A549 (cell line): ENCODE data around the gene TMEM200C. TPM values are rescaled to one million over a fixed set of nuclear protein-coding genes. Genes with fewer than 3 reads are reported as not detected.

Experiments used
- ATAC-seq, 2 experiments: fragments of 200-7000 bp in 1 of 2; fragments of >200 bp in 1 of 2; cut with Nextera tagmentation in 1 of 2; cut with Tn5 transposase in 1 of 2; 3 replicates each; pipeline versions ENCODE4 v1.8.0 to v1.9.1; 2018 to 2020; ENCODE audit warnings: mild to moderate bottlenecking in 1 of 2, moderate library complexity in 1 of 2
- CTCF ChIA-PET: fragments of 300-600 bp; sonication (Branson Sonifier 250); formaldehyde crosslinking; extraction: SDS; loops from one replicate; lab custom pipeline; 2021; ENCODE audit warnings: antibody characterized with exemption, inconsistent platforms; lab: Yijun Ruan, JAX
- POLR2A ChIA-PET: fragments of 350-600 bp; formaldehyde crosslinking; extraction: SDS; loops from one replicate; lab custom pipeline; 2021; ENCODE audit warnings: antibody characterized with exemption, inconsistent platforms; lab: Yijun Ruan, JAX
- DNase-seq, 2 experiments: peaks; one replicate each; pipeline versions ENCODE4 v3.0.0 to v3.0.0-alpha.2; 2011 to 2016; ENCODE audit warnings: low read depth in 1 of 2, low spot score in 1 of 2
- FAIRE-seq: peaks from 2 replicates; lab custom pipeline; 2011; peaks lifted over from hg19 to GRCh38; lab: Jason Lieb, UNC
- H3K27ac ChIP-seq, 2 experiments: fragments of >200 bp; sonication (Bioruptor Twin); formaldehyde crosslinking; 3 replicates each; pipeline ENCODE4 v1.5.1; 2016 to 2017
- H3K4me1 ChIP-seq: fragments of >200 bp; sonication (Bioruptor Twin); formaldehyde crosslinking; 3 replicates; pipeline ENCODE4 v1.6.1; 2016
- H3K4me2 ChIP-seq: fragments of >200 bp; sonication (Bioruptor Twin); formaldehyde crosslinking; 3 replicates; pipeline ENCODE4 v1.6.1; 2016
- H3K4me3 ChIP-seq: fragments of >200 bp; sonication (Bioruptor Twin); formaldehyde crosslinking; 3 replicates; pipeline ENCODE4 v1.5.1; 2016
- H3K9me3 ChIP-seq: fragments of >200 bp; sonication (Bioruptor Twin); formaldehyde crosslinking; 3 replicates; pipeline ENCODE4 v1.6.1; 2016
- ATOH8 ChIP-seq: fragments of 250-450 bp; sonication (Bioruptor Pico); IDR thresholded peaks from 2 replicates; pipeline ENCODE4 v1.5.0; 2020; ENCODE audit warnings: low read depth, mild to moderate bottlenecking, moderate library complexity
- BHLHE40 ChIP-seq: IDR thresholded peaks from 2 replicates; pipeline ENCODE4 v1.6.1; 2012; ENCODE audit warnings: low read depth, low read length, inconsistent platforms
- CHD2 ChIP-seq: fragments of 150-350 bp; IDR thresholded peaks from 2 replicates; pipeline ENCODE4 v1.6.1; 2014; ENCODE audit warnings: low read length; ENCODE audit not compliant: partially characterized antibody
- EHF ChIP-seq: fragments of 250-450 bp; sonication (Bioruptor Pico); IDR thresholded peaks from 2 replicates; pipeline ENCODE4 v1.5.0; 2020; ENCODE audit warnings: mild to moderate bottlenecking
- EP300 ChIP-seq, 2 experiments: fragments of >200 bp; sonication (Bioruptor Twin); formaldehyde crosslinking; IDR thresholded peaks; 2 replicates in 1 of 2; 3 replicates in 1 of 2; pipeline ENCODE4 v1.6.1; 2016 to 2017
- FOSL2 ChIP-seq, 2 experiments: fragments of 450-650 bp in 1 of 2; fragments of >200 bp in 1 of 2; sonication (Bioruptor Twin) in 1 of 2; formaldehyde crosslinking; IDR thresholded peaks; 2 replicates each; pipeline versions ENCODE4 v1.5.0 to v1.6.1; 2016 to 2020; ENCODE audit warnings: mild to moderate bottlenecking in 1 of 2, moderate library complexity in 1 of 2
- GATA3 ChIP-seq: IDR thresholded peaks from 2 replicates; pipeline ENCODE4 v1.6.1; 2012; ENCODE audit warnings: borderline replicate concordance
- HDAC2 ChIP-seq: fragments of 200-600 bp; sonication (generic); IDR thresholded peaks from 2 replicates; pipeline ENCODE4 v1.6.1; 2016
- HES2 ChIP-seq: fragments of >200 bp; sonication (Bioruptor Twin); formaldehyde crosslinking; IDR thresholded peaks from 2 replicates; pipeline ENCODE4 v1.6.1; 2016
- HOXB13 ChIP-seq: fragments of 250-450 bp; sonication (Bioruptor Pico); IDR thresholded peaks from 2 replicates; pipeline ENCODE4 v1.5.0; 2020; ENCODE audit warnings: low read depth, mild to moderate bottlenecking, moderate library complexity
- KDM1A ChIP-seq: fragments of 200-600 bp; sonication (generic); IDR thresholded peaks from 2 replicates; pipeline ENCODE4 v1.6.1; 2016; ENCODE audit warnings: low read depth, mild to moderate bottlenecking
- NPAS2 ChIP-seq: fragments of 250-450 bp; sonication (Bioruptor Pico); IDR thresholded peaks from 2 replicates; pipeline ENCODE4 v1.8.0; 2022; ENCODE audit warnings: mild to moderate bottlenecking, moderate library complexity, borderline replicate concordance
- PBX3 ChIP-seq: IDR thresholded peaks from 2 replicates; pipeline ENCODE4 v1.6.1; 2012
- POLR2A ChIP-seq: IDR thresholded peaks from 2 replicates; pipeline ENCODE4 v1.6.1; 2012; ENCODE audit warnings: mild to moderate bottlenecking, low read length
- POLR2AphosphoS2 ChIP-seq: conservative IDR thresholded peaks from 2 replicates; pipeline ENCODE4 v1.6.1; 2012; ENCODE audit warnings: low read length, improper control_type of control experiment, inconsistent platforms
- RAD21 ChIP-seq, 2 experiments: fragments of >200 bp in 1 of 2; sonication (Bioruptor Twin) in 1 of 2; formaldehyde crosslinking in 1 of 2; IDR thresholded peaks in 1 of 2; conservative IDR thresholded peaks in 1 of 2; 2 replicates in 1 of 2; 3 replicates in 1 of 2; pipeline ENCODE4 v1.6.1; 2012 to 2018; ENCODE audit warnings: inconsistent platforms in 1 of 2
- RFX5 ChIP-seq: fragments of 450-650 bp; IDR thresholded peaks from 2 replicates; pipeline ENCODE4 v1.7.1; 2014; ENCODE audit warnings: antibody characterized with exemption, mild to moderate bottlenecking, moderate library complexity
- SMC3 ChIP-seq: fragments of >200 bp; sonication (Bioruptor Twin); formaldehyde crosslinking; IDR thresholded peaks from 3 replicates; pipeline ENCODE4 v1.6.1; 2018; ENCODE audit warnings: inconsistent platforms
- SREBF2 ChIP-seq: fragments of 450-650 bp; IDR thresholded peaks from 2 replicates; pipeline ENCODE4 v1.6.1; 2014; ENCODE audit warnings: mild to moderate bottlenecking, moderate library complexity
- ZC3H11A ChIP-seq: fragments of 450-650 bp; IDR thresholded peaks from 2 replicates; pipeline ENCODE4 v1.6.1; 2014; ENCODE audit warnings: antibody characterized with exemption, mild to moderate bottlenecking
- ZSCAN20 ChIP-seq: fragments of 250-450 bp; sonication (Bioruptor Pico); IDR thresholded peaks from 2 replicates; pipeline ENCODE4 v1.8.0; 2022; ENCODE audit warnings: mild to moderate bottlenecking, moderate library complexity
- WGBS: methylation state at CpG from one replicate; pipeline ENCODE4 v1.1.6; 2017; ENCODE audit errors: missing lambda C conversion rate; 5-methylcytosine and 5-hydroxymethylcytosine counted together
- polyA plus RNA-seq, 4 experiments: library from polyadenylated mRNA; depleted of rRNA in 3 of 4; stranded (reverse); fragments of >200 nt; fragmentation: RNase III in 1 of 4; extraction: RNeasy Plus Mini Kit Qiagen cat#74134 plus additional on column Dnase treatment in 1 of 4; gene quantifications; 2 replicates in 3 of 4; 3 replicates in 1 of 4; pipeline ENCODE4 v1.2.3, GENCODE V29; 2011 to 2017
- TF ChIP-seq, protein P1 (sequence below): fragments of 450-650 bp; IDR thresholded peaks from 2 replicates; pipeline ENCODE4 v1.6.1; 2014; ENCODE audit warnings: antibody characterized with exemption
- TF ChIP-seq, protein P2 (sequence below): fragments of >200 bp; sonication (Bioruptor Twin); formaldehyde crosslinking; IDR thresholded peaks from 3 replicates; pipeline ENCODE4 v1.6.1; 2016
- TF ChIP-seq, protein P3 (sequence below): IDR thresholded peaks from 2 replicates; pipeline ENCODE4 v1.6.1; 2012
- TF ChIP-seq, protein P4 (sequence below): fragments of 150-350 bp; IDR thresholded peaks from 2 replicates; pipeline ENCODE4 v1.6.1; 2014; ENCODE audit warnings: low read depth, mild to moderate bottlenecking, low read length

The TMEM200C gene
- polyA plus RNA-seq, 2 of the 4 experiments (the other 2 are of a cell fraction): not detected

GRCh38 chr18:5841518-5841917 is 53.8 kb downstream of the TMEM200C start (continued):
- TF ChIP-seq, protein P1, sequence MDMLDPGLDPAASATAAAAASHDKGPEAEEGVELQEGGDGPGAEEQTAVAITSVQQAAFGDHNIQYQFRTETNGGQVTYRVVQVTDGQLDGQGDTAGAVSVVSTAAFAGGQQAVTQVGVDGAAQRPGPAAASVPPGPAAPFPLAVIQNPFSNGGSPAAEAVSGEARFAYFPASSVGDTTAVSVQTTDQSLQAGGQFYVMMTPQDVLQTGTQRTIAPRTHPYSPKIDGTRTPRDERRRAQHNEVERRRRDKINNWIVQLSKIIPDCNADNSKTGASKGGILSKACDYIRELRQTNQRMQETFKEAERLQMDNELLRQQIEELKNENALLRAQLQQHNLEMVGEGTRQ: no peak
- TF ChIP-seq RAD21 (conservative IDR thresholded peaks at IDR 0.05 in 1 of 2, IDR thresholded peaks at IDR 0.05 in 1 of 2) (no peak), ZC3H11A (no peak), POLR2AphosphoS2 (no peak), SREBF2 (no peak), HOXB13 (CRISPR knock-in tag) (no peak)

- Histone ChIP-seq H3K4me3 (no peak overlapping the region), H3K9me3 (no peaks in the 10 kb centered on the region), H3K4me2 (no peak overlapping the region), H3K4me1 (no peaks in the 10 kb centered on the region), H3K27ac (no peak overlapping the region)
- FAIRE-seq (no peak), DNase-seq (no peak), ATAC-seq (no peak)
- TF ChIP-seq, protein P2, sequence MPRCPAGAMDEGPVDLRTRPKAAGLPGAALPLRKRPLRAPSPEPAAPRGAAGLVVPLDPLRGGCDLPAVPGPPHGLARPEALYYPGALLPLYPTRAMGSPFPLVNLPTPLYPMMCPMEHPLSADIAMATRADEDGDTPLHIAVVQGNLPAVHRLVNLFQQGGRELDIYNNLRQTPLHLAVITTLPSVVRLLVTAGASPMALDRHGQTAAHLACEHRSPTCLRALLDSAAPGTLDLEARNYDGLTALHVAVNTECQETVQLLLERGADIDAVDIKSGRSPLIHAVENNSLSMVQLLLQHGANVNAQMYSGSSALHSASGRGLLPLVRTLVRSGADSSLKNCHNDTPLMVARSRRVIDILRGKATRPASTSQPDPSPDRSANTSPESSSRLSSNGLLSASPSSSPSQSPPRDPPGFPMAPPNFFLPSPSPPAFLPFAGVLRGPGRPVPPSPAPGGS: no peak
- no peak for TF ChIP-seq RFX5
- TF ChIP-seq EHF: no peak
- TF ChIP-seq FOSL2 (IDR thresholded peaks at IDR 0.05): no peak
- TF ChIP-seq FOSL2 (CRISPR knock-in tag; IDR thresholded peaks at IDR 0.05): no peak
- no peak for TF ChIP-seq HES2
- TF ChIP-seq PBX3: no peak
- TF ChIP-seq EP300 (IDR thresholded peaks at IDR 0.05): no peak
- TF ChIP-seq BHLHE40: no peak
- no peak for TF ChIP-seq POLR2A
- no peak for TF ChIP-seq CHD2
- no peak for TF ChIP-seq KDM1A
- no peak for TF ChIP-seq GATA3
- TF ChIP-seq, protein P3, sequence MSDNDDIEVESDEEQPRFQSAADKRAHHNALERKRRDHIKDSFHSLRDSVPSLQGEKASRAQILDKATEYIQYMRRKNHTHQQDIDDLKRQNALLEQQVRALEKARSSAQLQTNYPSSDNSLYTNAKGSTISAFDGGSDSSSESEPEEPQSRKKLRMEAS: no peak
- TF ChIP-seq ATOH8 (CRISPR knock-in tag): no peak
- TF ChIP-seq, protein P4, sequence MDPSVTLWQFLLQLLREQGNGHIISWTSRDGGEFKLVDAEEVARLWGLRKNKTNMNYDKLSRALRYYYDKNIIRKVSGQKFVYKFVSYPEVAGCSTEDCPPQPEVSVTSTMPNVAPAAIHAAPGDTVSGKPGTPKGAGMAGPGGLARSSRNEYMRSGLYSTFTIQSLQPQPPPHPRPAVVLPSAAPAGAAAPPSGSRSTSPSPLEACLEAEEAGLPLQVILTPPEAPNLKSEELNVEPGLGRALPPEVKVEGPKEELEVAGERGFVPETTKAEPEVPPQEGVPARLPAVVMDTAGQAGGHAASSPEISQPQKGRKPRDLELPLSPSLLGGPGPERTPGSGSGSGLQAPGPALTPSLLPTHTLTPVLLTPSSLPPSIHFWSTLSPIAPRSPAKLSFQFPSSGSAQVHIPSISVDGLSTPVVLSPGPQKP: no peak
- TF ChIP-seq SMC3: no peak
- TF ChIP-seq ZSCAN20 (CRISPR knock-in tag): no peak
- no peak for TF ChIP-seq NPAS2 (CRISPR knock-in tag)
- TF ChIP-seq HDAC2: no peak
- WGBS: 12% methylated on average over 4 of the region's 4 CpGs
- ChIA-PET CTCF (interaction anchor here (0.6 to 1.9 kb wide), 2 partner anchors 236 to 503 kb away, joined by 3 to 6 read pairs; no protein-coding TSS in a partner anchor), POLR2A (no interaction called here)
Observed at GRCh38 chr18:5840547-5840946, 54.8 kb downstream of the TMEM200C start.
